Left ventricle myocardium inferior (tissue), 1 donor: ENCODE measurements around the gene RPS6KA4. TPM values are rescaled to one million over a fixed set of nuclear protein-coding genes. Genes with fewer than 3 reads are reported as not detected.

Experiments
- DNase-seq: peaks from one replicate; pipeline ENCODE4 v3.0.0-alpha.2; 2020
- H3K27ac ChIP-seq: fragments of 200-600 bp; replicated peaks from 2 replicates; pipeline ENCODE4 v1.8.0; 2021
- H3K27me3 ChIP-seq: fragments of 200-600 bp; 2 replicates; pipeline ENCODE4 v1.8.0; 2021; ENCODE audit warnings: low read depth
- H3K36me3 ChIP-seq: fragments of 200-600 bp; 2 replicates; pipeline ENCODE4 v1.8.0; 2021
- H3K4me1 ChIP-seq: fragments of 200-600 bp; 2 replicates; pipeline ENCODE4 v1.8.0; 2021
- H3K4me3 ChIP-seq: fragments of 200-600 bp; 2 replicates; pipeline ENCODE4 v1.8.0; 2021; ENCODE audit warnings: mild to moderate bottlenecking, moderate library complexity
- H3K9me3 ChIP-seq: fragments of 200-600 bp; replicated peaks from 2 replicates; pipeline ENCODE4 v1.8.0; 2021
- intact Hi-C: fragments of 100-400 bp; cut with micrococcal nuclease; formaldehyde crosslinking; loops from one replicate; pipeline ENCODE4 v1.11.0; 2022
- total RNA-seq: library from RNA; stranded (reverse); fragmentation: NEBNext Ultra II Directional; extraction: Animal tissue kit (Norgen Biotek cat#: 25700); gene quantifications from one replicate; pipeline ENCODE4 v1.2.1, GENCODE V29; 2021
- TF ChIP-seq, protein P1 (sequence below): fragments of 200-600 bp; IDR thresholded peaks from 2 replicates; pipeline ENCODE4 v1.8.0; 2021; ENCODE audit warnings: antibody characterized with exemption, mild to moderate bottlenecking, borderline replicate concordance
- donor health status: DM: no; HTN: yes; CAD: no; lungs with severe emphysema.

Gene RPS6KA4
- total RNA-seq, 1 donor from 2014 or later: 16.8 TPM

- peaks cover 6% of the 10 kb centered on the region for H3K9me3 ChIP-seq
- H3K27me3 ChIP-seq: peaks cover 5% of the 10 kb centered on the region
- H3K27ac ChIP-seq: peak overlapping the region; percentile 19
- H3K36me3 ChIP-seq: no peaks in the 10 kb centered on the region
- intact Hi-C loops: no loop called here
- no peak overlapping the region for H3K4me3 ChIP-seq
- DNase-seq: peak; percentile 74
- TF ChIP-seq, protein P1, sequence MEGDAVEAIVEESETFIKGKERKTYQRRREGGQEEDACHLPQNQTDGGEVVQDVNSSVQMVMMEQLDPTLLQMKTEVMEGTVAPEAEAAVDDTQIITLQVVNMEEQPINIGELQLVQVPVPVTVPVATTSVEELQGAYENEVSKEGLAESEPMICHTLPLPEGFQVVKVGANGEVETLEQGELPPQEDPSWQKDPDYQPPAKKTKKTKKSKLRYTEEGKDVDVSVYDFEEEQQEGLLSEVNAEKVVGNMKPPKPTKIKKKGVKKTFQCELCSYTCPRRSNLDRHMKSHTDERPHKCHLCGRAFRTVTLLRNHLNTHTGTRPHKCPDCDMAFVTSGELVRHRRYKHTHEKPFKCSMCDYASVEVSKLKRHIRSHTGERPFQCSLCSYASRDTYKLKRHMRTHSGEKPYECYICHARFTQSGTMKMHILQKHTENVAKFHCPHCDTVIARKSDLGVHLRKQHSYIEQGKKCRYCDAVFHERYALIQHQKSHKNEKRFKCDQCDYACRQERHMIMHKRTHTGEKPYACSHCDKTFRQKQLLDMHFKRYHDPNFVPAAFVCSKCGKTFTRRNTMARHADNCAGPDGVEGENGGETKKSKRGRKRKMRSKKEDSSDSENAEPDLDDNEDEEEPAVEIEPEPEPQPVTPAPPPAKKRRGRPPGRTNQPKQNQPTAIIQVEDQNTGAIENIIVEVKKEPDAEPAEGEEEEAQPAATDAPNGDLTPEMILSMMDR: peak; percentile 50
- H3K4me1 ChIP-seq: peaks cover 22% of the 10 kb centered on the region
Measured at GRCh38 chr11:64331569-64332371, 27.2 kb upstream of the RPS6KA4 start.

- peaks cover 22% of the 10 kb centered on the region for H3K4me1 ChIP-seq
- no peak for DNase-seq
- TF ChIP-seq, protein P1: no peak
- H3K4me3 ChIP-seq: no peak overlapping the region
- peaks cover 5% of the 10 kb centered on the region for H3K27me3 ChIP-seq
- H3K27ac ChIP-seq: no peak overlapping the region
- H3K9me3 ChIP-seq: no peaks in the 10 kb centered on the region
- intact Hi-C loops: no loop called here
- no peaks in the 10 kb centered on the region for H3K36me3 ChIP-seq
Measured at GRCh38 chr11:64333556-64333955, 25.4 kb upstream of the RPS6KA4 start.

- Histone ChIP-seq H3K27me3 (peaks cover 5% of the 10 kb centered on the region), H3K9me3 (no peaks in the 10 kb centered on the region), H3K36me3 (no peaks in the 10 kb centered on the region), H3K4me3 (no peak overlapping the region), H3K27ac (no peak overlapping the region), H3K4me1 (peaks cover 10% of the 10 kb centered on the region)
- intact Hi-C loops: no loop called here
- no peak for DNase-seq
- TF ChIP-seq, protein P1: no peak
Measured at GRCh38 chr11:64334764-64335735, 23.9 kb upstream of the RPS6KA4 start.

- intact Hi-C loops: no loop called here
- TF ChIP-seq, protein P1: no peak
- H3K27ac ChIP-seq: no peak overlapping the region
- no peak for DNase-seq
- H3K36me3 ChIP-seq: no peaks in the 10 kb centered on the region
- no peak overlapping the region for H3K4me3 ChIP-seq
- peaks cover 10% of the 10 kb centered on the region for H3K4me1 ChIP-seq
- no peaks in the 10 kb centered on the region for H3K9me3 ChIP-seq
- peaks cover 7% of the 10 kb centered on the region for H3K27me3 ChIP-seq
Measured at GRCh38 chr11:64337538-64338249, 21.3 kb upstream of the RPS6KA4 start.

DNA sequence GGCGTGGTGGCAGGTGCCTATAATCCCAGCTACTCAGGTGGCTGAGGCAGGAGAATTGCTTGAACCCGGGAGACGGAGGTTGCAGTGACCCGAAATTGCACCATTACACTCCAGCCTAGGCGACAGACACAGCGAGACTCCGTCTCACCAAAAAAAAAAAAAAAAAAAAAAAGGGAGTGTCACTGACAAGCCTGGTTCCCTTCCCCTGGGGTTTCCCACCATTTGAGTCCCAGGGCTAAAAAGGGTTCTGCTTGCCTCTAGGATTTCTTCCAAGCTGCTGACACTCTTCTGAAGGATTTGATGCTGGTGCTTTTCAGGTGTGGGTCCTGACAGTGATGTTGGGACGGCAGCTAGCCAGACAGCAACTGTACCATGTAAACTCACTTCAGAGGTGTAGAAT is 20.2 kb upstream of the RPS6KA4 start:
- TF ChIP-seq, protein P1: no peak
- Histone ChIP-seq H3K27me3 (peaks cover 7% of the 10 kb centered on the region), H3K36me3 (no peaks in the 10 kb centered on the region), H3K9me3 (no peaks in the 10 kb centered on the region), H3K4me1 (peaks cover 18% of the 10 kb centered on the region), H3K4me3 (no peak overlapping the region), H3K27ac (no peak overlapping the region)
- no peak for DNase-seq
- intact Hi-C loops: no loop called here
